Measurements from ENCODE around the gene MKI67. TPM values are rescaled to one million over a fixed set of nuclear protein-coding genes. Genes with fewer than 3 reads are reported as not detected.
A peak's percentile ranks its signal among the peaks of the same experiment; 100 is the strongest.

Gene MKI67
- total RNA-seq, 1 experiment from 2014 or later: 151 TPM

- no peaks in the 10 kb centered on the region for H3K9me3 ChIP-seq (ENCODE audit: control insufficient read depth, insufficient read depth, low read depth, low read length)
- CTCF ChIA-PET: no interaction called here
- ATAC-seq (no peak; the same call in 1 of the 2 replicates), DNase-seq (ENCODE audit: low read depth, low spot score) (no peak)
- intact Hi-C loops (cut with micrococcal nuclease; ENCODE audit: unreplicated experiment): no loop called here
- H3K36me3 ChIP-seq (ENCODE audit: control insufficient read depth, insufficient read depth, low read length): peaks cover 77% of the 10 kb centered on the region
- peaks cover 2% of the 10 kb centered on the region; the same call in 1 of the 2 replicates for H3K4me1 ChIP-seq (ENCODE audit: control insufficient read depth, insufficient read depth, low read length)
- POLR2A ChIA-PET: no interaction called here
- TF ChIP-seq CTCF (IDR thresholded peaks at IDR 0.05): peak; percentile 77
- TF ChIP-seq, protein P1, sequence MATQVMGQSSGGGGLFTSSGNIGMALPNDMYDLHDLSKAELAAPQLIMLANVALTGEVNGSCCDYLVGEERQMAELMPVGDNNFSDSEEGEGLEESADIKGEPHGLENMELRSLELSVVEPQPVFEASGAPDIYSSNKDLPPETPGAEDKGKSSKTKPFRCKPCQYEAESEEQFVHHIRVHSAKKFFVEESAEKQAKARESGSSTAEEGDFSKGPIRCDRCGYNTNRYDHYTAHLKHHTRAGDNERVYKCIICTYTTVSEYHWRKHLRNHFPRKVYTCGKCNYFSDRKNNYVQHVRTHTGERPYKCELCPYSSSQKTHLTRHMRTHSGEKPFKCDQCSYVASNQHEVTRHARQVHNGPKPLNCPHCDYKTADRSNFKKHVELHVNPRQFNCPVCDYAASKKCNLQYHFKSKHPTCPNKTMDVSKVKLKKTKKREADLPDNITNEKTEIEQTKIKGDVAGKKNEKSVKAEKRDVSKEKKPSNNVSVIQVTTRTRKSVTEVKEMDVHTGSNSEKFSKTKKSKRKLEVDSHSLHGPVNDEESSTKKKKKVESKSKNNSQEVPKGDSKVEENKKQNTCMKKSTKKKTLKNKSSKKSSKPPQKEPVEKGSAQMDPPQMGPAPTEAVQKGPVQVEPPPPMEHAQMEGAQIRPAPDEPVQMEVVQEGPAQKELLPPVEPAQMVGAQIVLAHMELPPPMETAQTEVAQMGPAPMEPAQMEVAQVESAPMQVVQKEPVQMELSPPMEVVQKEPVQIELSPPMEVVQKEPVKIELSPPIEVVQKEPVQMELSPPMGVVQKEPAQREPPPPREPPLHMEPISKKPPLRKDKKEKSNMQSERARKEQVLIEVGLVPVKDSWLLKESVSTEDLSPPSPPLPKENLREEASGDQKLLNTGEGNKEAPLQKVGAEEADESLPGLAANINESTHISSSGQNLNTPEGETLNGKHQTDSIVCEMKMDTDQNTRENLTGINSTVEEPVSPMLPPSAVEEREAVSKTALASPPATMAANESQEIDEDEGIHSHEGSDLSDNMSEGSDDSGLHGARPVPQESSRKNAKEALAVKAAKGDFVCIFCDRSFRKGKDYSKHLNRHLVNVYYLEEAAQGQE (IDR thresholded peaks at IDR 0.05; ENCODE audit: insufficient read depth in 1 of 2, low read depth in 2 of 2, low read length in 1 of 2): no peak
- no TSS peak for BruUV-seq (replicated peaks)
- no peaks in the 10 kb centered on the region for H3K27me3 ChIP-seq (ENCODE audit: control insufficient read depth, insufficient read depth, low read length)
- in situ Hi-C loops (cut with HindIII; ENCODE audit: low pct_unique_long_range_greater_than_20kb, low sequenced_read_pairs): no loop called here
- H3K4me3 ChIP-seq (ENCODE audit: low read depth in 2 of 2, low read length in 2 of 2): no peak overlapping the region
- no peak overlapping the region for H3K27ac ChIP-seq (ENCODE audit: low read length)
Measured at GRCh38 chr10:128116851-128117615, 9.2 kb downstream of the MKI67 start.

- intact Hi-C loops (cut with micrococcal nuclease; ENCODE audit: unreplicated experiment): no loop called here
- BruUV-seq (replicated peaks): no TSS peak
- CTCF ChIA-PET: no interaction called here
Measured at GRCh38 chr10:128116187-128116586, 10.0 kb downstream of the MKI67 start.

GRCh38 chr10:128115356-128115755, 10.9 kb downstream of the MKI67 start:
- Histone ChIP-seq H3K27ac (ENCODE audit: low read length) (no peak overlapping the region), H3K4me1 (ENCODE audit: control insufficient read depth, insufficient read depth, low read length) (no peaks in the 10 kb centered on the region), H3K9me3 (ENCODE audit: control insufficient read depth, insufficient read depth, low read depth, low read length) (no peaks in the 10 kb centered on the region), H3K4me3 (ENCODE audit: low read depth in 2 of 2, low read length in 2 of 2) (no peak overlapping the region), H3K27me3 (ENCODE audit: control insufficient read depth, insufficient read depth, low read length) (no peaks in the 10 kb centered on the region), H3K36me3 (ENCODE audit: control insufficient read depth, insufficient read depth, low read length) (peaks cover 80% of the 10 kb centered on the region)
- ATAC-seq: no peak
- TSS peak; percentile 73 for BruUV-seq (replicated peaks)
- ChIA-PET CTCF (no interaction called here), POLR2A (interaction anchor here (0.5 kb wide), 1 partner anchor 13 kb away, joined by 5 read pairs; no protein-coding TSS in a partner anchor)
- no peak for DNase-seq (ENCODE audit: low read depth, low spot score)
- in situ Hi-C loops (cut with HindIII; ENCODE audit: low pct_unique_long_range_greater_than_20kb, low sequenced_read_pairs): no loop called here
- TF ChIP-seq SIN3A (IDR thresholded peaks at IDR 0.05; ENCODE audit: borderline replicate concordance, insufficient read depth, low read depth, low read length): no peak
- 0 out of 2 replicates have a peak, but pooled peaks have one; percentile 8 for TF ChIP-seq POLR2AphosphoS5 (IDR thresholded peaks at IDR 0.05; ENCODE audit: low read depth, low read length)
- intact Hi-C loops (cut with micrococcal nuclease; ENCODE audit: unreplicated experiment): no loop called here

More at GRCh38 chr10:128116187-128116586, 10.0 kb downstream of the MKI67 start:
- DNase-seq (ENCODE audit: low read depth, low spot score): no peak
- TF ChIP-seq POLR2AphosphoS5 (IDR thresholded peaks at IDR 0.05; ENCODE audit: low read depth, low read length) (no peak), SIN3A (IDR thresholded peaks at IDR 0.05; ENCODE audit: borderline replicate concordance, insufficient read depth, low read depth, low read length) (no peak)
- POLR2A ChIA-PET: no interaction called here
- Histone ChIP-seq H3K36me3 (ENCODE audit: control insufficient read depth, insufficient read depth, low read length) (peaks cover 80% of the 10 kb centered on the region), H3K27ac (ENCODE audit: low read length) (no peak overlapping the region), H3K9me3 (ENCODE audit: control insufficient read depth, insufficient read depth, low read depth, low read length) (no peaks in the 10 kb centered on the region), H3K27me3 (ENCODE audit: control insufficient read depth, insufficient read depth, low read length) (no peaks in the 10 kb centered on the region), H3K4me1 (ENCODE audit: control insufficient read depth, insufficient read depth, low read length) (no peaks in the 10 kb centered on the region), H3K4me3 (ENCODE audit: low read depth in 2 of 2, low read length in 2 of 2) (no peak overlapping the region)
- in situ Hi-C loops (cut with HindIII; ENCODE audit: low pct_unique_long_range_greater_than_20kb, low sequenced_read_pairs): no loop called here
- no peak for ATAC-seq

Measured in Panc1 (cell line).